GM19193 (cell line): ENCODE data around the gene FAM135A.

ENCODE experiments used
- POLR2A ChIP-seq: IDR thresholded peaks from 4 replicates; pipeline ENCODE4 v1.6.1; 2011; ENCODE audit not compliant: insufficient read depth, insufficient read length; ENCODE audit errors: extremely low read depth

The FAM135A gene

GRCh38 chr6:70388814-70389213 lies 24.5 kb upstream of the FAM135A start:
- TF ChIP-seq POLR2A: no peak

DNA sequence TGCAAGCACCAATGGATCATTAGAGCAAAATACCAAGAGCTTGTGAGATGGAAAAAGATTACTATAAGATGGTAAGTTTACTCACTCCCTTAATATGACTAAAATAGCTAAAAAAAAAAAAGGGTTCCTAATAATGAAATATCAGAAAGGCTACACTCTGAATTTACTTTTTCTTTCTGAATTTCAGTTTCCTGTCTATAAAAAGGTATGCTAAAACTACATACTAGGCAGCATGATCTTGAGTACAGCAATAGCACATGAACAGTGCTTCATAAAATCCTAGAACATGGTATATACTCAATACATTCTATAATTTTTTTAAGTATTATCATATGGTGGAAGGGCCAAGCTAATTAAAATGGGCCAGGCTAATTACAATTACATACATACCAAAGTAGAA lies 24.0 kb upstream of the FAM135A start:
- TF ChIP-seq POLR2A: no peak

GRCh38 chr6:70390067-70390466 lies 23.2 kb upstream of the FAM135A start:
- no peak for TF ChIP-seq POLR2A

DNA sequence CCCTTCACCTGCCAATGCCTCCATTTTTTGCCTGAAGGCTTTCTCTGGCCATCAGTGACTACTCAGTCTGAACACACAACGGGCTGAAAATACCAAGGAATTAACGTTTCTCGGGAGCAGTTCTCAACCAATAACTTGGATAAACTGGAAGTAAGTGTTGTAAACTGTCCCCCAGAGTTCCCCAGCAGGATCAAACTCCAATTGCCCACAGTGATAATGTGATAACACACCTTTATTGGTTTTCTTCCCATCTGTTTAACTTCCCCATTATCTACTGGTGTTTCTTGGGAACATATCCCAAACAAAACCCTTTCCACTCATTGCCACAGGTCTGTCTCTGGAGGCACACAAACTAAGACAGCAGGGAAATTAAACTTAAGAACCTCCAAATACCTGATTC lies 21.8 kb upstream of the FAM135A start:
- TF ChIP-seq POLR2A: no peak

DNA sequence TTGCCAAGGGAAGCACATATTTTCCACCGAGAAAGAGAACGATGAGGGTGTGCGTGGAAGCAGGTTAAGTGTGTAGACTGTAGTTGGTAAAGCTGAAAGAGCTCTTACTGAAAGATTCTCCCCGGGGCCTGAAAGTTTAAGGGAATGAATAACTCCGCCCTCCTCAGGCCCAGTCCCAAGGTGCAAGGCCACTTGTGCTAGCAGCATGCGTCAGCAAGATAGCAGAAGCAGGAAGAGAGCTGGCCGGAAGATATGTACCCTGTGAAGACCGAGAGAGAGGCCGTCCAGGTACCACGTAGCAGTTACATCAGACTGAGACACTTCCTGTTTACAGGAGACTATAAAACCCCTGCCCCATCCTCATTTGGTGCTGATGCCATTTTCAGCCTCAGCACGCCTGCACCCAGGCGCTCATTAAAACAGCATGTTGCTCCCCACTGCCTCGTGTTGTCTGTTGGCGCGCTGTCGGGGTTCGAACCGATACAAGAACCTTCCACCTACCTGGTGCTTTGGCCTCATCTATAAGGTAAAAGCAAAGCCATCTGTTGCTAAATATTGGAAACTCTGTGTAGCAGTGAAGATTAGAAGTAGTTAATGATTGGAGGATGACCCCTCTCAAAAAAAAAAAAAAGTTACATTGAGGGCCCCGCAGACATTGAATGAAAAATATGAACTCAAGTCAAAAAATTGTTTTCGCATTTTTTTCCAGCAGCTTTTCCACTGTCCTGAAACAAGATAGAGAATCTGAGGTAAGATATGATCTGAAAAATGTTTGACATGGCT lies 18.6 kb upstream of the FAM135A start:
- no peak for TF ChIP-seq POLR2A

DNA sequence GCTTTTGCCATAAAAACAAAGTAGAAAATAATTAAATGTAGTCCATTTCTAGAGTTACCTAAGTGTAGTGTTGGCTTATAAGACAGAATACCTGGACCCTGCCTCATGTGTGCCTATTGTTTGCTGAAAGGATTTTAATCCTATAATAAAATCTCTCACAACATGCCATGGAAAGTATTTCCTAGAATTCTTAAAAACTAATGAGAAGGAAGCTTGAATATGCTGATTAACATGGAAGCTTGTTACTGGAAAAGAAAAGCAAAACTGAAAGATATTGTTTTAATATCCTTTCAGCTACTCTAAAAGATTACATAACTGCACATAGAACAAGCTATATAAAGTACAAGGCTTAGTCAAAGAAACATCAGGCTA lies 18.0 kb upstream of the FAM135A start:
- TF ChIP-seq POLR2A: no peak

GRCh38 chr6:70396163-70396562 lies 17.1 kb upstream of the FAM135A start:
- no peak for TF ChIP-seq POLR2A

GRCh38 chr6:70396796-70397729 lies 16.2 kb upstream of the FAM135A start:
- no peak for TF ChIP-seq POLR2A

DNA sequence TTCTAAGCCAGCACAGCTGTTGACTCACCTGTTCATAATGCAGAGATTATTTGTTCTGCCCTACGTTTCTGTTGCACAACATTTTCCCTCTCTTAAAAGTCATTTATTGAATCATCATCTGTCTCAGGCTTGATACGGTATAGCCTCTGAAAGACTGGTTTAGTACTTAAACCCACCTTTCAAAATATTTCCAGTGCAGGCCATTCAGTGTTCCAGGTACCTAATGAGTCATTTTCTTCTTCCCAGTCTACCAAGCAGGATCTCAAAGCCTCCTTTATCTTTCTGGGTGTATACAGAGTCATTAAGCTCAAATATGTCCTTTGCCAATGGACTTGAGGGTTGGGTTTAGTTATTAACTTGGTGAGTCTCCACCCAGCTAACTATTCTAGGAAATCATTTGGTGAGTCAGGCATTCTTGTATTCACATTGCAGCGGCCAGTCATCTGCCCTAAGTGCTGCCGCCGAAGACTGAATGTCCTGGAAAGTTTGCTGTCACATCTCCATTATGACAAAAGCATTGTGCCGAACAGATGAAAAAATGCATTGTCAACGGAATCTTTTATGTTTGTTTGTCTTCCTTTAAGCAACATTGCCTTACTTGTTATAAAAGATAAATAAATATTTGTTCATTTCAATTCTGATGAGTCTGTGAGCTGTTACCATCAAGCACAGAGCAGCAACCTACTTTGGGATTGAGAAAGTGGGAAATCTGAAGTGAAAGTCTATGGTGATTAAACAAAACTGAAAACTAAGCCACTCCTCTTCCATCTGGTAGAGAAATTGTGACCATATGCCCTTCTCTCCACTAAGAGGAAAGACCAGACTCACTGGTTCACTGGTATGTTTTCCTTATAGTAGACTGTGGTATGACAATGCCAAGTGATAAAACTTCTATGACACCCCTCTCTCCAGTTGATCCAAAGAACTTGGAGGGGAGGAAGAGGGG lies 14.3 kb upstream of the FAM135A start:
- TF ChIP-seq POLR2A: no peak

DNA sequence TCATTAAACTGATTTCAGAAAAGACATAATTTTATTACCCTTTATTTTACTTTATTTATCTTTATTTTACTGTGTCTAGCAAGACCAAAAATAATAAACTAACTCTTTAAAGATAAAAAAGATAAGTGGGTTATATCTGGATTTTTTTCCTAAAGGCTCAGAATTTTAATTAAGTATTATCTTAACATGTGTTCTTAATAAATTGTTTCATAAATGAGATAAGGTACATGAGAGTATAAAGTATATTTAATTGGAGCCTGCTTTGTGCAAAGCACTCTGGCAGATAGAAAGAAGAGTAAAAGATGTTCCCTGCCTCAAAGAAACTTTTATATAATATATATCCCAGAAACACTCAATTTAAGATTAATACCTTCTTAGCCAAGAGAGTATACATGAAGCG lies 8.7 kb upstream of the FAM135A start:
- TF ChIP-seq POLR2A: no peak

- TF ChIP-seq POLR2A: no peak
Observed at GRCh38 chr6:70409216-70409615, 4.1 kb upstream of the FAM135A start.

GRCh38 chr6:70411542-70412251 lies 1.6 kb upstream of the FAM135A start:
- no peak for TF ChIP-seq POLR2A

- no peak for TF ChIP-seq POLR2A
Observed at GRCh38 chr6:70412252-70413113, 825 bp upstream of the FAM135A start.
